GM12873 (cell line): ENCODE data around the gene ULBP3.

ENCODE experiments used
- CTCF ChIP-seq: IDR thresholded peaks from 2 replicates; pipeline ENCODE4 v1.5.1; 2012; ENCODE audit warnings: low read depth, mild to moderate bottlenecking, moderate library complexity, low read length, control low read depth; ENCODE audit not compliant: insufficient read depth; ENCODE audit errors: missing control alignments

ULBP3 gene

DNA sequence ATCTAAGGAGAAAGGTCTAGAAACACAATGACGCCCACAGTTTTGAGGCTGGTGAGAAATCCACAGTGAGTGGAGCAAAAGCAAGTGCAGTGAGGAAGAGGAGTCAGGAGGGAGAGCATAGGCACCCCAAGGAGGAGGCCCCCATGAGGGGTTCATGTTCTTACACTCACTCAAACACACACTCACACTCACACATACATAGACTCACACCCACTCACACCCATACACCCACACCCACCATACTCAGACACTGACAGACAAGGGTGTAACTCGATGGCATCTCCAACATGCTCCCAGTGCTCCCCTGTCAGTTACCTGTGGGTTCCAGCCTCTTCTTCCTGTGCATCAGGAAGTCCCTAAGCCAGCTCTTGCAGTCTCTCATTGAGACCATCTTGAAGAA, 3.8 kb downstream of the ULBP3 start:
- no peak for TF ChIP-seq CTCF

DNA sequence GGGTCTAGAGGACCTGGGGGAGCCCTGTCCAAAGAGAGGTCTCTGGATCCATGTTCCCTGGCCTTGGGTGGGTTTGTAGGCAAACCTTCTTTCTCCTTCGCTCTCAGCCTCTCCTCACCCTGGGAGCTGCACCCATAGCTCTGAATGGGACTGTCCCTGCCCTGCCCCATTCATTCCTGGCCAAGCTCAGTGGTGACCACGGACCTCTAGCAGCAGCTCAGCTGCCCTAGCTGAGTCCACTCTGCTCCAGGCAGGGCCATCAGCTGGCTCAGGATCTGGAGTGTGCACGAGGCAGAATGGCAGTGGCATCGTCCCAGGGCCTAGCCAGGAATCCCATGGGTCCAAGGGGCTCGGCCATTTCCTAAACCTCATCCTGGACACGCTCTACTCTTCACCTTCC, 5.3 kb downstream of the ULBP3 start:
- no peak for TF ChIP-seq CTCF

DNA sequence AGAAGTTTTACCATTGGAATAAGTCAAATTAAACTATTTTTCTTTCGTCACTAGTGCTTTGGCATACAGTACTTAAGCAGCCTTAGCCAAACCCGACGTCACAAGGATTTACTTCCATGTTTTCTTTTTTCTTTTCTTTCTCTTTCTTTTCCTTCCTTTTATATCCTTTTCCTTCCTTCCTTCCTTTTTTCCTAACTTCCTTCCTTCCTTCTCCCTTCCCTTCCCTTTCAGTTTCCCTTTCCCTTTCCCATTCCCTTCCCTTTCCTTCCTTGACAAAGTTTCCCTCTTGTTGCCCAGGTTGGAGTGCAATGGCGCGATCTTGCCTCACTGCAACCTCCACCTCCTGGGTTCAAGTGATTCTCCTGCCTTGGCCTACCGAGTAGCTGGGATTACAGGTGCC, 9.9 kb downstream of the ULBP3 start:
- no peak for TF ChIP-seq CTCF

DNA sequence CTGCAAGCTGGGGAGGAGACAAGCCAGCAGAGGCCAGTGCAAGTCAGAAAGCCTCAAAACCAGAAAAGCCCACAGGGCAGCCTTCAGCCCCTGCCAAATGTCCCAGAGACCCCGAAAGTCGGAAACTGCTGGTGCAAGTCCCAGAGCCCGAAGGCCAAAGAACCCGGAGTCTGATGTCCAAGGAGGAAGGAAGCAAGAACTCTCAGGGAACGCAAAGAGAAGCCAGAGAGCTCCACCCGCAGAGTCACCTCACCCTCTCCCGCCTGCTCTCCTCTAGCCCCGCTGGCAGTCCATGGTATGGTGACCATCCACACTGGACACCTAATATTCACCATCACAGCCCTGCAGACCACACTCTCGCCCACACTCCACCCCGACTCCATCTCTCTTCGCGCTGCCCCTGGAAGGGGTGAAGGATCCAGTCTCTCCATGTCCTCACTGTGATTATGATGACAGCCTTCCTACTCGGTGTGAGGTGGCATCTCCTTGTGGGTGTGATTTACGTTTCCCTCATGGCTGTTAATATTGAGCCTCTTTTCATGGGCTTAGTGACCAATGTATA, 10.6 kb downstream of the ULBP3 start:
- no peak for TF ChIP-seq CTCF

GRCh38 chr6:150057501-150057951, 11.4 kb downstream of the ULBP3 start:
- TF ChIP-seq CTCF, result no peak

GRCh38 chr6:150056916-150057315, 12.0 kb downstream of the ULBP3 start:
- TF ChIP-seq CTCF, result no peak

GRCh38 chr6:150056156-150056555, 12.8 kb downstream of the ULBP3 start:
- no peak for TF ChIP-seq CTCF

- no peak for TF ChIP-seq CTCF
Measured at GRCh38 chr6:150055131-150055530, 13.8 kb downstream of the ULBP3 start.
